GM21786 (cell line): ENCODE data around the gene TMEM51.

ENCODE experiments used
- ATAC-seq: cut with Tn5 transposase; IDR thresholded peaks from one replicate; pipeline ENCODE4 v1.9.1; 2021; ENCODE audit not compliant: unreplicated experiment

TMEM51 gene

GRCh38 chr1:15152318-15153183, 996 bp upstream of the TMEM51 start:
- no peak for ATAC-seq

GRCh38 chr1:15153842-15154479, 414 bp downstream of the TMEM51 start:
- ATAC-seq = no peak

GRCh38 chr1:15154480-15155036, 1.0 kb downstream of the TMEM51 start:
- no peak for ATAC-seq

GRCh38 chr1:15155191-15155590, 1.6 kb downstream of the TMEM51 start:
- no peak for ATAC-seq

- no peak for ATAC-seq
Observed at GRCh38 chr1:15155888-15156741, 2.6 kb downstream of the TMEM51 start.

- no peak for ATAC-seq
Observed at GRCh38 chr1:15156807-15157380, 3.3 kb downstream of the TMEM51 start.

- no peak for ATAC-seq
Observed at GRCh38 chr1:15157524-15158399, 4.2 kb downstream of the TMEM51 start.

- no peak for ATAC-seq
Observed at GRCh38 chr1:15158506-15159165, 5.1 kb downstream of the TMEM51 start.

GRCh38 chr1:15159166-15159555, 5.6 kb downstream of the TMEM51 start:
- no peak for ATAC-seq

- no peak for ATAC-seq
Observed at GRCh38 chr1:15160626-15161025, 7.1 kb downstream of the TMEM51 start.

GRCh38 chr1:15167386-15167785, 13.8 kb downstream of the TMEM51 start:
- ATAC-seq = no peak

GRCh38 chr1:15168479-15168878, 14.9 kb downstream of the TMEM51 start:
- ATAC-seq = peak; percentile 47

- no peak for ATAC-seq
Observed at GRCh38 chr1:15170071-15170470, 16.5 kb downstream of the TMEM51 start.

GRCh38 chr1:15171271-15171908, 17.8 kb downstream of the TMEM51 start:
- ATAC-seq = no peak

GRCh38 chr1:15172405-15173259, 19.1 kb downstream of the TMEM51 start:
- no peak for ATAC-seq

- no peak for ATAC-seq
Observed at GRCh38 chr1:15173863-15174614, 20.5 kb downstream of the TMEM51 start.

- no peak for ATAC-seq
Observed at GRCh38 chr1:15174615-15174983, 21.1 kb downstream of the TMEM51 start.
